ENCODE results near the gene SLC5A11.
"Not testable (repeated sequence)": the region's sequence is repeated elsewhere in the genome, so short reads cannot be mapped to it uniquely, and the experiment has no call there.

The SLC5A11 gene

DNA sequence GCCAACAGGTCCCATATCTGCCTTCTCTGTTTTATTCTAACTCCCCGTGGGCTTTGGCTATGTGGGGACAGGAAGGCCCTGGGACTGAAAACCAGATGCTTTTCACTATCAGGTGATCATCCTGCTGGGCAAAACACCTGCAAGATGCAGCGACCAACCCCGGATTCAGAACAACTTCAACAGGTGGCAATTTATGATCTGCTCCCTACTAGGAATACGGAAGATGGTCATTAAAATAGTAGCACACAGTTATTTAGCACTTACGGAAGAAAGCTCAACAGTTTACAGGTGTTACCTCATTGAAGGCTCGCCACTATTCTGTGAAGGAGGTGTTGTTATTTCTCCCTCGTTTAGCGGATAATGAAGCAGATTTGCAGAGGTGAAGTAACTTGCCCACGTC is 7.8 kb upstream of the SLC5A11 start:
- DNase-seq (ENCODE audit: low read depth): no peak
- TF ChIP-seq POLR2A (IDR thresholded peaks at IDR 0.05; ENCODE audit: extremely low read depth, insufficient read length): no peak
- no peak for TF ChIP-seq MYC (IDR thresholded peaks at IDR 0.05; ENCODE audit: low read depth, low read length)
- TF ChIP-seq, protein P1, sequence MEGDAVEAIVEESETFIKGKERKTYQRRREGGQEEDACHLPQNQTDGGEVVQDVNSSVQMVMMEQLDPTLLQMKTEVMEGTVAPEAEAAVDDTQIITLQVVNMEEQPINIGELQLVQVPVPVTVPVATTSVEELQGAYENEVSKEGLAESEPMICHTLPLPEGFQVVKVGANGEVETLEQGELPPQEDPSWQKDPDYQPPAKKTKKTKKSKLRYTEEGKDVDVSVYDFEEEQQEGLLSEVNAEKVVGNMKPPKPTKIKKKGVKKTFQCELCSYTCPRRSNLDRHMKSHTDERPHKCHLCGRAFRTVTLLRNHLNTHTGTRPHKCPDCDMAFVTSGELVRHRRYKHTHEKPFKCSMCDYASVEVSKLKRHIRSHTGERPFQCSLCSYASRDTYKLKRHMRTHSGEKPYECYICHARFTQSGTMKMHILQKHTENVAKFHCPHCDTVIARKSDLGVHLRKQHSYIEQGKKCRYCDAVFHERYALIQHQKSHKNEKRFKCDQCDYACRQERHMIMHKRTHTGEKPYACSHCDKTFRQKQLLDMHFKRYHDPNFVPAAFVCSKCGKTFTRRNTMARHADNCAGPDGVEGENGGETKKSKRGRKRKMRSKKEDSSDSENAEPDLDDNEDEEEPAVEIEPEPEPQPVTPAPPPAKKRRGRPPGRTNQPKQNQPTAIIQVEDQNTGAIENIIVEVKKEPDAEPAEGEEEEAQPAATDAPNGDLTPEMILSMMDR (IDR thresholded peaks at IDR 0.05; ENCODE audit: low read depth, low read length): no peak
- TF ChIP-seq, protein P2, sequence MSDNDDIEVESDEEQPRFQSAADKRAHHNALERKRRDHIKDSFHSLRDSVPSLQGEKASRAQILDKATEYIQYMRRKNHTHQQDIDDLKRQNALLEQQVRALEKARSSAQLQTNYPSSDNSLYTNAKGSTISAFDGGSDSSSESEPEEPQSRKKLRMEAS (IDR thresholded peaks at IDR 0.05; ENCODE audit: low read depth, low read length): no peak
- no peak overlapping the region for H3K4me3 ChIP-seq (ENCODE audit: low read depth, low read length)

DNA sequence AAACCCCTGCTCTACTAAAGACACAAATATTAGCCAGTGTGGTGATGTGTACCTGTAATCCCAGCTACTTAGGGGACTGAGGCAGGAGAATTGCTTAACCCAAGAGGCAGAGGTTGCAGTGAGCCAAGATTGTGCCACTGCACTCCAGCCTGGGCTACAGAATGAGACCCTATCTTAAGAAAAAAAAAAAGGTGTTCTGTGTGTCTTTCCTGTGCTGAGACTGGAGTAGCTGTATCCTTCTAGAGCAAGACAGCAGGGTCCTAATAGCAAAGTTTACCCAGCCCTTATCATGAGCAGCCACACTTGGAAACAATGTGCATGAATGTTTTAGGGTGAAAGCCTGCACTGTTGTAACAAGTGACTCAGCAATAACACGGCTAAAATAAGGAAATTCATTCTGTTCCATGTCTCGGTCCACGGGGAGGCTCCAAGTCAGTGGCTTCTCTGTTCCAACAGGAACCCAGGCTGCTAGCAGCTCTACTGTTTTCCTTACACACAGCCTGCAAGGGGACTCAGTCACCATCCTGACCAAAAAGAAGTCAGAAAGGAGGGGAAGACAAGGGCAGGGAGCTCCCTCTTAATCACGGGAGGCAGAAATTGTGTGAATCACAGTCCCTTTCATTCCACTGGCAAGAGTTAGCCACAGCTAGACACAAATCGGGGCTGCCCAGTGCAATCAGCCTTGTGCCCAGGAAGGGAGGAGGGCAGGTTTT is 7.1 kb upstream of the SLC5A11 start:
- peak; percentile 66 for DNase-seq (ENCODE audit: low read depth)
- H3K4me3 ChIP-seq (ENCODE audit: low read depth, low read length): no peak overlapping the region
- TF ChIP-seq, protein P2 (IDR thresholded peaks at IDR 0.05; ENCODE audit: low read depth, low read length): no peak
- TF ChIP-seq POLR2A (IDR thresholded peaks at IDR 0.05; ENCODE audit: extremely low read depth, insufficient read length) (no peak), MYC (IDR thresholded peaks at IDR 0.05; ENCODE audit: low read depth, low read length) (0 out of 2 replicates have a peak, but pooled peaks have one; percentile 8)
- TF ChIP-seq, protein P1 (IDR thresholded peaks at IDR 0.05; ENCODE audit: low read depth, low read length): no peak

DNA sequence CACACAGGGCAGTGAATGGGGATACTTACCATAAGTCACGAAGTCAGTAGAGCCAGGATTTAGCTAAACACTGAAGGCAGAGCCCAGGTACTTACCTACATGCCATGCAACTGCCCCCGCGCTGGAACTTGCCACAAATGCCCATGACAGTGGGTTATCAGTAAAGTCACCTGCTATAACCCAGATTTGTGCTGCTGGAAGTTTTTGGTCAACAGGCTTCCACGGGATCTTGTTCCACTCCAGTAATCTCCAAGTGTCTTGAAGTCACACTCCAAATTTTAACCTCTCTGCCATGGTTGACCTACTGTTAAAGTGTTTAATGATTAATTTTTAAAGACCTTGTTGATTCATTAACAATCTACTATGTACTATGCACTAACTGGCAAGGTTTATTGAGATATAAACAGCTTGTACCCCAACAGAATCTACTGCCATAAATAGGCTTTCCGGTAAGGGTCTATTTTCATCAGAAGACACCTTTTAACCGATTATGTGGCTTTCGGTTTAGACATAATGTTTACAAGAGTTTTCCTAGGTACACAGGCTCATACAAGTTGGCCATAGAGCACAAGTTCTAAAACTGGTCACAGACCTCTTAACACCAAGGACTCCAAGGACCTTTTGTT is 6.3 kb upstream of the SLC5A11 start:
- TF ChIP-seq, protein P2 (IDR thresholded peaks at IDR 0.05; ENCODE audit: low read depth, low read length): no peak
- no peak for TF ChIP-seq POLR2A (IDR thresholded peaks at IDR 0.05; ENCODE audit: extremely low read depth, insufficient read length)
- TF ChIP-seq, protein P1 (IDR thresholded peaks at IDR 0.05; ENCODE audit: low read depth, low read length): no peak
- no peak for TF ChIP-seq MYC (IDR thresholded peaks at IDR 0.05; ENCODE audit: low read depth, low read length)
- H3K4me3 ChIP-seq (ENCODE audit: low read depth, low read length): no peak overlapping the region
- DNase-seq (ENCODE audit: low read depth): no peak

DNA sequence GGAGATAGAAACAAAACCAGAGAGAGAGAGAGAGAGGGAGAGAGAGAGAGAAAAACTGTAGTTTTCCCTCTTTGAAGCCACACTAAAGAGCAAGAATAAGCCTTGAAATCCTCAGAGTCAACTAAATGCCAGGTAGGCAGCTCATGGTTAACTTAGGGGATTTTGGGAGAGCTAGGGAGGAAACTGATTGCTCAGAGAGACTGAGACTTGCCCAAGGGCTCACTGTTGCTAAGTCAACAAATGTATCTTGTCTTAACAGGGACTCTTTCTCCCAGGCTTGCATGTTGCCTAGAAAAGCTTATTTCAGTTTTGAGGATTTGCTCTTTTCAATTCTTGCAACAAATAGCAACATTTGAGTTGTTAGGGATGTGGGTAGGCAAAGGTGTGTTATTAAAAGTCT is 4.5 kb upstream of the SLC5A11 start:
- TF ChIP-seq, protein P1 (IDR thresholded peaks at IDR 0.05; ENCODE audit: low read depth, low read length): no peak
- no peak for TF ChIP-seq MYC (IDR thresholded peaks at IDR 0.05; ENCODE audit: low read depth, low read length)
- no peak for TF ChIP-seq POLR2A (IDR thresholded peaks at IDR 0.05; ENCODE audit: extremely low read depth, insufficient read length)
- no peak for DNase-seq (ENCODE audit: low read depth)
- H3K4me3 ChIP-seq (ENCODE audit: low read depth, low read length): no peak overlapping the region

DNA sequence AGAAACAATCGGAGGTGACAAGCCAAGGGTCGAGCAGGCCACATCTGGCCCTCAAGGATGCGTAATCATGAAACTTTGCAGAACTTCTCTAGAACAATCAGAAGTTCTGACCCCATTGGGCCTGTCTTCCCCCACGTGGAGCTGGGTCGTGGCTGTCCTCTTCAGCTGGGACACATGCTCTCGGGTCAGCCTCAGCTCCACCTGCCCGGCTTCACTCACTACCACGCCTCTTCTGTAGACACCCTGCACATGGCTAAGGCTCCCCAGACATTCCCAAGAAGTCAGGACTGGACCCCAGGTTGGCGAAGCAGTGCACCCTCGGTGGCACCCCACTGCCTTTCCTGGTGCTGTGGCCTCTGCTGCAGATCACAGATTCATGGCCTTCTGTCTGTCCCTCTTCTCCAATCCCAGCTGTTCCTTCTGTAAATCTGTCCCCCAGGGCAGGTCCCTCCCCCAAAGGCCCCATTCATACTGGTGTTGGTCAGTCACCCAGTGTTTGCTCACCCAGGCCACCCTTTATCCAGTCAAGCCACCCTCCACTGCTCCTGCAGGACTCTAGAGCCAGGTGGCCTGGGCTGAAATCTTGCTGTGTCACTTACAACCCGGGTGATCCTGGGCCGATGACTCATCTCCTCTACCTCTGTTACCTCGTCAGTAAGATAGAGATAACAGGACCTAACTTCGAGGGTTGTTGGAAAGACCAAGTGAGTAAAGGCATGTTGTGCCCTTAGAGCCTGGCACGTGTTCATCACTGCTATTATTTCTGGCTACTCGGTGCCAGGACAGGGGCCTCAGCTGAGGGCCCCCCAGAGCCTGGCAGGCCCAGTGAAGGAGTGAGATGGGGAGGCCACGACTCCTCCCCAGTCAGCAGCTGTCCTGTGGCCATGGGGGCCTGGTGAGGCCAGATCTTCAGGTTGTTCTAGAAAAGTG is 1.4 kb upstream of the SLC5A11 start:
- TF ChIP-seq MYC (IDR thresholded peaks at IDR 0.05; ENCODE audit: low read depth, low read length) (no peak), POLR2A (IDR thresholded peaks at IDR 0.05; ENCODE audit: extremely low read depth, insufficient read length) (no peak)
- TF ChIP-seq, protein P2 (IDR thresholded peaks at IDR 0.05; ENCODE audit: low read depth, low read length): no peak
- TF ChIP-seq, protein P1 (IDR thresholded peaks at IDR 0.05; ENCODE audit: low read depth, low read length): no peak
- DNase-seq (ENCODE audit: low read depth): no peak
- no peak overlapping the region for H3K4me3 ChIP-seq (ENCODE audit: low read depth, low read length)

DNA sequence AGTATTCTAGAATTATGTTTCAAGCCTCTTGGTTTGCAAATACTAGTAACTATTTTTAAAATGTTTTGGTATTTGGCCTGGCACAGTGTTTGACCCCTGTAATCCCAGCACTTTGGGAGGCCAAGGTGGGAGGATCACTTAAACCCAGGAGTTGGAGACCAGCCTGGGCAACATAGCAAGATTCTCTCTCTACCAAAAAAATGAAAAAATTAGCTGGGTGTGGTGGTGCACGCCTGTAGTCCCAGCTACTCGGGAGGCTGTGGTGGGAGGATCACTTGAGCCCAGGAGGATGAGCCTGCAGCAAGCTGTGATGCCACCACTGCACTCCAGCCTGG is 765 bp upstream of the SLC5A11 start:
- not testable (repeated sequence) for H3K4me3 ChIP-seq (ENCODE audit: low read depth, low read length); DNase-seq (ENCODE audit: low read depth)

All from NB4 (cell line).